ENCODE measurements around the gene CEACAM7.

DNA sequence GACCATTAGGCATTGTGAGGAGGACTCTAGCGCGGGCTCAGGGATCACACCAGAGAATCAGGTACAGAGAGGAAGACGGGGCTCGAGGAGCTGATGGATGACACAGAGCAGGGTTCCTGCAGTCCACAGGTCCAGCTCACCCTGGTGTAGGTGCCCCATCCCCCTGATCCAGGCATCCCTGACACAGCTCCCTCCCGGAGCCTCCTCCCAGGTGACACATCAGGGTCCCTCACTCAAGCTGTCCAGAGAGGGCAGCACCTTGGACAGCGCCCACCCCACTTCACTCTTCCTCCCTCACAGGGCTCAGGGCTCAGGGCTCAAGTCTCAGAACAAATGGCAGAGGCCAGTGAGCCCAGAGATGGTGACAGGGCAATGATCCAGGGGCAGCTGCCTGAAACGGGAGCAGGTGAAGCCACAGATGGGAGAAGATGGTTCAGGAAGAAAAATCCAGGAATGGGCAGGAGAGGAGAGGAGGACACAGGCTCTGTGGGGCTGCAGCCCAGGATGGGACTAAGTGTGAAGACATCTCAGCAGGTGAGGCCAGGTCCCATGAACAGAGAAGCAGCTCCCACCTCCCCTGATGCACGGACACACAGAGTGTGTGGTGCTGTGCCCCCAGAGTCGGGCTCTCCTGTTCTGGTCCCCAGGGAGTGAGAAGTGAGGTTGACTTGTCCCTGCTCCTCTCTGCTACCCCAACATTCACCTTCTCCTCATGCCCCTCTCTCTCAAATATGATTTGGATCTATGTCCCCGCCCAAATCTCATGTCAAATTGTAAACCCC is 17.5 kb upstream of the CEACAM7 start:
- TF ChIP-seq EZH2phosphoT487 (IDR thresholded peaks at IDR 0.05; ENCODE audit: insufficient read depth, low read depth) (no peak), EZH2 (IDR thresholded peaks at IDR 0.05; ENCODE audit: insufficient read depth, poor library complexity, severe bottlenecking) (no peak)

Measured in GM23248 (cell line).